Measurements from ENCODE around the gene TAF5. TPM values are rescaled to one million over a fixed set of nuclear protein-coding genes. Genes with fewer than 3 reads are reported as not detected.

Gene TAF5
- total RNA-seq, 4 donors from 2014 or later, result 4.1 to 6.4 (median 5.2) TPM

- ATAC-seq (no peak), DNase-seq (no peak)
- Histone ChIP-seq H3K27ac (no peak overlapping the region), H3K4me1 (no peaks in the 10 kb centered on the region), H3K4me3 (no peak overlapping the region), H3K9me3 (no peaks in the 10 kb centered on the region), H3K27me3 (no peaks in the 10 kb centered on the region), H3K36me3 (peaks cover 6 to 96% of the 10 kb centered on the region in 2 donors)
- TF ChIP-seq CTCF (IDR thresholded peaks at IDR 0.05 in 4 of 5, conservative IDR thresholded peaks at IDR 0.05 in 1 of 5) (no peak), POLR2A (IDR thresholded peaks at IDR 0.05) (no peak)
- in situ Hi-C loops (cut with MboI; ENCODE audit: low sequenced_read_pairs in 4 of 4), result loop anchor here in 3 of 4 donors (5.0 to 25.0 kb wide), 5 partner anchors 63 to 268 kb away; no protein-coding TSS in a partner anchor
- intact Hi-C loops (cut with DNase I; ENCODE audit: low total_unique reads), result no loop called here
These were observed 51.3 kb downstream of the TAF5 start for GRCh38 chr10:103419101-103419500.

GRCh38 chr10:103423748-103424147 lies 56.0 kb downstream of the TAF5 start:
- peaks cover 3 to 93% of the 10 kb centered on the region in 2 donors for H3K36me3 ChIP-seq
- no peak for ATAC-seq

GRCh38 chr10:103427866-103428265 lies 60.1 kb downstream of the TAF5 start:
- H3K27me3 ChIP-seq, result no peaks in the 10 kb centered on the region
- peaks cover 0 to 90% of the 10 kb centered on the region in 2 donors for H3K36me3 ChIP-seq
- H3K27ac ChIP-seq, result peak overlapping the region in 3 of 4 donors; percentile 54 to 58 (median 55)
- intact Hi-C loops (cut with DNase I; ENCODE audit: low total_unique reads) (no loop called here), in situ Hi-C loops (cut with MboI; ENCODE audit: low sequenced_read_pairs in 4 of 4) (loop anchor here in 1 of 4 donors (10.0 kb wide), 1 partner anchor 57 kb away; no protein-coding TSS in a partner anchor)
- TF ChIP-seq CTCF (IDR thresholded peaks at IDR 0.05 in 4 of 5, conservative IDR thresholded peaks at IDR 0.05 in 1 of 5) (no peak), POLR2A (IDR thresholded peaks at IDR 0.05) (no peak)
- no peaks in the 10 kb centered on the region for H3K9me3 ChIP-seq
- ATAC-seq, result peak; percentile 70 to 85
- H3K4me1 ChIP-seq, result peaks cover 0 to 9% of the 10 kb centered on the region in 2 donors
- no peak overlapping the region for H3K4me3 ChIP-seq
- DNase-seq, result peak in 1 of 2 donors; percentile 65

More at GRCh38 chr10:103423748-103424147, 56.0 kb downstream of the TAF5 start:
- Histone ChIP-seq H3K4me3 (no peak overlapping the region), H3K27me3 (no peaks in the 10 kb centered on the region), H3K27ac (no peak overlapping the region), H3K4me1 (peaks cover 0 to 9% of the 10 kb centered on the region in 2 donors), H3K9me3 (no peaks in the 10 kb centered on the region)
- intact Hi-C loops (cut with DNase I; ENCODE audit: low total_unique reads) (no loop called here), in situ Hi-C loops (cut with MboI; ENCODE audit: low sequenced_read_pairs in 4 of 4) (loop anchor here (10.0 to 25.0 kb wide), 3 partner anchors 61 to 264 kb away; no protein-coding TSS in a partner anchor)
- no peak for TF ChIP-seq POLR2A (IDR thresholded peaks at IDR 0.05)
- TF ChIP-seq CTCF (IDR thresholded peaks at IDR 0.05 in 4 of 5, conservative IDR thresholded peaks at IDR 0.05 in 1 of 5), result no peak
- no peak for DNase-seq

GRCh38 chr10:103428989-103429643 lies 61.3 kb downstream of the TAF5 start:
- Histone ChIP-seq H3K4me1 (peaks cover 0 to 9% of the 10 kb centered on the region in 2 donors), H3K27ac (no peak overlapping the region), H3K9me3 (no peaks in the 10 kb centered on the region), H3K4me3 (no peak overlapping the region), H3K27me3 (no peaks in the 10 kb centered on the region), H3K36me3 (peaks cover 0 to 89% of the 10 kb centered on the region in 2 donors)
- in situ Hi-C loops (cut with MboI; ENCODE audit: low sequenced_read_pairs in 4 of 4) (loop anchor here in 1 of 4 donors (10.0 kb wide), 1 partner anchor 56 kb away; no protein-coding TSS in a partner anchor), intact Hi-C loops (cut with DNase I; ENCODE audit: low total_unique reads) (no loop called here)
- TF ChIP-seq CTCF (IDR thresholded peaks at IDR 0.05 in 4 of 5, conservative IDR thresholded peaks at IDR 0.05 in 1 of 5) (no peak), POLR2A (IDR thresholded peaks at IDR 0.05) (no peak)
- ATAC-seq (no peak), DNase-seq (no peak)
